ENCODE data around the gene SEPTIN8.

SEPTIN8 gene

GRCh38 chr5:132777209-132778069 is at the start of gene SEPTIN8:
TSS of gene SEPTIN8 (minus strand) at chr5:132777239. CDS start at chr5:132777137, 102 bp downstream.
- peaks cover 15% of the 10 kb centered on the region; the same call in 1 of the 2 replicates for H4K20me1 ChIP-seq (ENCODE audit: insufficient read depth, low read length)
- no peaks in the 10 kb centered on the region for H3K36me3 ChIP-seq (ENCODE audit: insufficient read depth, low read length)
- peaks cover 18% of the 10 kb centered on the region for H3K27me3 ChIP-seq (ENCODE audit: insufficient read depth, low read length, poor library complexity)
- peak; percentile 76 for ATAC-seq (ENCODE audit: insufficient read depth, low read depth)
- DNase-seq = peak; percentile 51
- peak within 1 kb of the TSS; percentile 58 for H3K27ac ChIP-seq (ENCODE audit: low read length)
- peak within 1 kb of the TSS; percentile 99 for H2AFZ ChIP-seq (ENCODE audit: low read depth, low read length)
- H3K4me2 ChIP-seq (ENCODE audit: insufficient read depth, low read length) = peak within 1 kb of the TSS; percentile 96
- peaks cover 24% of the 10 kb centered on the region for H3K79me2 ChIP-seq (ENCODE audit: insufficient read depth, low read length)
- TF ChIP-seq CTCF (IDR thresholded peaks at IDR 0.05; ENCODE audit: borderline replicate concordance, extremely low read depth, low read length, poor library complexity, severe bottlenecking) = no peak
- TF ChIP-seq EZH2 (IDR thresholded peaks at IDR 0.05; ENCODE audit: borderline replicate concordance, low read depth, low read length, severe bottlenecking) = no peak
- peak within 1 kb of the TSS; percentile 31 to 73; a peak in 3 of 4 replicates for H3K4me3 ChIP-seq (ENCODE audit: low read depth in 1 of 2, low read length in 2 of 2)
- H3K9me3 ChIP-seq (ENCODE audit: insufficient read depth, low read length, severe bottlenecking) = no peaks in the 10 kb centered on the region
- H3K4me1 ChIP-seq (ENCODE audit: insufficient read depth, low read length) = peaks cover 33% of the 10 kb centered on the region
- peak within 1 kb of the TSS; percentile 75 for H3K9ac ChIP-seq (ENCODE audit: low read depth, low read length)

GRCh38 chr5:132826424-132827082 is 49.5 kb upstream of the SEPTIN8 start:
- Histone ChIP-seq H3K27me3 (ENCODE audit: insufficient read depth, low read length, poor library complexity) (peaks cover 43% of the 10 kb centered on the region), H3K36me3 (ENCODE audit: insufficient read depth, low read length) (no peaks in the 10 kb centered on the region; the same call in 1 of the 2 replicates), H3K4me3 (ENCODE audit: low read depth in 1 of 2, low read length in 2 of 2) (no peak overlapping the region), H2AFZ (ENCODE audit: low read depth, low read length) (no peak overlapping the region), H3K4me2 (ENCODE audit: insufficient read depth, low read length) (no peak overlapping the region), H3K27ac (ENCODE audit: low read length) (no peak overlapping the region), H3K4me1 (ENCODE audit: insufficient read depth, low read length) (peaks cover 13% of the 10 kb centered on the region), H3K79me2 (ENCODE audit: insufficient read depth, low read length) (no peaks in the 10 kb centered on the region), H3K9me3 (ENCODE audit: insufficient read depth, low read length, severe bottlenecking) (no peaks in the 10 kb centered on the region), H3K9ac (ENCODE audit: low read depth, low read length) (no peak overlapping the region), H4K20me1 (ENCODE audit: insufficient read depth, low read length) (no peaks in the 10 kb centered on the region)
- ATAC-seq (ENCODE audit: insufficient read depth, low read depth) = no peak
- no peak for DNase-seq
- TF ChIP-seq CTCF (IDR thresholded peaks at IDR 0.05; ENCODE audit: borderline replicate concordance, extremely low read depth, low read length, poor library complexity, severe bottlenecking) (no peak), EZH2 (IDR thresholded peaks at IDR 0.05; ENCODE audit: borderline replicate concordance, low read depth, low read length, severe bottlenecking) (no peak)

- DNase-seq (no peak), ATAC-seq (ENCODE audit: insufficient read depth, low read depth) (no peak)
- Histone ChIP-seq H2AFZ (ENCODE audit: low read depth, low read length) (no peak overlapping the region), H3K9me3 (ENCODE audit: insufficient read depth, low read length, severe bottlenecking) (no peaks in the 10 kb centered on the region), H3K36me3 (ENCODE audit: insufficient read depth, low read length) (no peaks in the 10 kb centered on the region; the same call in 1 of the 2 replicates), H3K27me3 (ENCODE audit: insufficient read depth, low read length, poor library complexity) (peaks cover 40% of the 10 kb centered on the region), H4K20me1 (ENCODE audit: insufficient read depth, low read length) (no peaks in the 10 kb centered on the region), H3K9ac (ENCODE audit: low read depth, low read length) (no peak overlapping the region), H3K4me3 (ENCODE audit: low read depth in 1 of 2, low read length in 2 of 2) (no peak overlapping the region), H3K27ac (ENCODE audit: low read length) (no peak overlapping the region), H3K79me2 (ENCODE audit: insufficient read depth, low read length) (no peaks in the 10 kb centered on the region), H3K4me2 (ENCODE audit: insufficient read depth, low read length) (no peak overlapping the region), H3K4me1 (ENCODE audit: insufficient read depth, low read length) (peaks cover 13% of the 10 kb centered on the region)
- TF ChIP-seq EZH2 (IDR thresholded peaks at IDR 0.05; ENCODE audit: borderline replicate concordance, low read depth, low read length, severe bottlenecking) (no peak), CTCF (IDR thresholded peaks at IDR 0.05; ENCODE audit: borderline replicate concordance, extremely low read depth, low read length, poor library complexity, severe bottlenecking) (no peak)
Measured at GRCh38 chr5:132825834-132826391, 48.9 kb upstream of the SEPTIN8 start.
